Thyroid gland (tissue), 4 donors: Measurements from ENCODE around the gene DKKL1. TPM values are rescaled to one million over a fixed set of nuclear protein-coding genes. Genes with fewer than 3 reads are reported as not detected.

Source experiments
- DNase-seq, 2 donors: peaks; one replicate each; pipeline ENCODE4 v3.0.0-alpha.2; 2019
- H3K27ac ChIP-seq, 3 donors: fragments of 200-600 bp; sonication (generic); 1 replicate in 2 of 3; 2 replicates in 1 of 3; pipeline ENCODE4 v1.5.1; 2016 to 2019; ENCODE audit warnings: mild to moderate bottlenecking in 1 of 3, moderate library complexity in 1 of 3
- H3K27me3 ChIP-seq: fragments of 200-600 bp; sonication (generic); one replicate; pipeline ENCODE4 v1.5.1; 2019
- H3K36me3 ChIP-seq, 2 donors: fragments of 200-600 bp; sonication (generic); one replicate each; pipeline ENCODE4 v1.5.1; 2016 to 2019
- H3K4me1 ChIP-seq, 2 donors: fragments of 200-600 bp; sonication (generic); one replicate each; pipeline ENCODE4 v1.5.1; 2017 to 2019
- H3K4me3 ChIP-seq, 3 donors: fragments of 200-600 bp; sonication (generic); replicated peaks in 1 of 3; 1 replicate in 2 of 3; 2 replicates in 1 of 3; pipeline ENCODE4 v1.5.1; 2016; ENCODE audit warnings: mild to moderate bottlenecking in 1 of 3
- H3K9me3 ChIP-seq: fragments of 200-600 bp; sonication (generic); one replicate; pipeline ENCODE4 v1.5.1; 2017
- CTCF ChIP-seq, 6 experiments: fragments of 200-600 bp in 3 of 6; fragments of 450-650 bp in 3 of 6; sonication (generic) in 3 of 6; IDR thresholded peaks; one replicate each; pipeline ENCODE4 v1.5.1; 2016 to 2019; ENCODE audit warnings: antibody characterized with exemption in 6 of 6, mild to moderate bottlenecking in 2 of 6, inconsistent platforms in 1 of 6, moderate library complexity in 1 of 6
- POLR2A ChIP-seq, 2 donors: fragments of 450-650 bp; IDR thresholded peaks; one replicate each; pipeline ENCODE4 v1.6.1; 2017; ENCODE audit warnings: antibody characterized with exemption in 2 of 2, mild to moderate bottlenecking in 2 of 2, moderate library complexity in 1 of 2
- WGBS, 2 donors: methylation state at CpG; one replicate each; pipeline ENCODE4 v1.1.5; 2017; 5-methylcytosine and 5-hydroxymethylcytosine counted together
- intact Hi-C: fragments of 100-400 bp; cut with DNase I; formaldehyde crosslinking; loops from one replicate; pipeline ENCODE4 v1.15.1; 2023
- total RNA-seq, 4 donors: library from RNA; depleted of rRNA; stranded (reverse); fragments of >200 nt; gene quantifications; one replicate each; pipeline ENCODE4 v1.2.3, GENCODE V29; 2016

Gene DKKL1
- total RNA-seq, 4 donors from 2014 or later, result 1.3 TPM; not detected in 3

- Histone ChIP-seq H3K27ac (no peak overlapping the region), H3K9me3 (no peaks in the 10 kb centered on the region), H3K4me3 (no peak overlapping the region), H3K4me1 (peaks cover 0 to 5% of the 10 kb centered on the region in 2 donors), H3K36me3 (no peaks in the 10 kb centered on the region), H3K27me3 (no peaks in the 10 kb centered on the region)
- intact Hi-C loops, result no loop called here
- DNase-seq, result no peak
- TF ChIP-seq CTCF (IDR thresholded peaks at IDR 0.05) (no peak), POLR2A (IDR thresholded peaks at IDR 0.05) (no peak)
- 90 to 94% methylated on average over 3 of the region's 3 CpGs for WGBS, 2 donors
These were observed 50.6 kb downstream of the DKKL1 start for GRCh38 chr19:49414256-49414655.

GRCh38 chr19:49415102-49415809, 51.6 kb downstream of the DKKL1 start:
- H3K4me3 ChIP-seq, result no peak overlapping the region

GRCh38 chr19:49415810-49416200, 52.1 kb downstream of the DKKL1 start:
- intact Hi-C loops, result no loop called here
- no peaks in the 10 kb centered on the region for H3K27me3 ChIP-seq
- 85 to 88% methylated on average over 2 of the region's 2 CpGs for WGBS, 2 donors

More at GRCh38 chr19:49415102-49415809, 51.6 kb downstream of the DKKL1 start:
- Histone ChIP-seq H3K27ac (no peak overlapping the region), H3K4me1 (peaks cover 0 to under 1% of the 10 kb centered on the region in 2 donors), H3K9me3 (no peaks in the 10 kb centered on the region), H3K27me3 (no peaks in the 10 kb centered on the region), H3K36me3 (no peaks in the 10 kb centered on the region)
- intact Hi-C loops, result no loop called here
- no peak for DNase-seq
- TF ChIP-seq POLR2A (IDR thresholded peaks at IDR 0.05) (no peak), CTCF (IDR thresholded peaks at IDR 0.05) (no peak)
- 58 to 66% methylated on average over 7 to 13 of the region's 15 CpGs for WGBS, 2 donors

GRCh38 chr19:49417088-49417487, 53.4 kb downstream of the DKKL1 start:
- Histone ChIP-seq H3K4me1 (peaks cover 0 to 12% of the 10 kb centered on the region in 2 donors), H3K9me3 (no peaks in the 10 kb centered on the region), H3K27ac (no peak overlapping the region), H3K4me3 (no peak overlapping the region), H3K27me3 (no peaks in the 10 kb centered on the region), H3K36me3 (no peaks in the 10 kb centered on the region)
- TF ChIP-seq CTCF (IDR thresholded peaks at IDR 0.05) (no peak), POLR2A (IDR thresholded peaks at IDR 0.05) (no peak)
- WGBS, 2 donors, result 37 to 50% methylated on average over 5 of the region's 7 CpGs
- intact Hi-C loops, result no loop called here
- no peak for DNase-seq

More at GRCh38 chr19:49415810-49416200, 52.1 kb downstream of the DKKL1 start:
- no peak for DNase-seq
- no peaks in the 10 kb centered on the region for H3K36me3 ChIP-seq
- peaks cover 0 to 6% of the 10 kb centered on the region in 2 donors for H3K4me1 ChIP-seq
- no peaks in the 10 kb centered on the region for H3K9me3 ChIP-seq
- H3K27ac ChIP-seq, result no peak overlapping the region
- TF ChIP-seq CTCF (IDR thresholded peaks at IDR 0.05) (no peak), POLR2A (IDR thresholded peaks at IDR 0.05) (no peak)
- H3K4me3 ChIP-seq, result no peak overlapping the region

- intact Hi-C loops, result no loop called here
- no peak for DNase-seq
- Histone ChIP-seq H3K27me3 (peaks cover 12% of the 10 kb centered on the region), H3K27ac (no peak overlapping the region), H3K4me3 (no peak overlapping the region), H3K9me3 (no peaks in the 10 kb centered on the region), H3K36me3 (no peaks in the 10 kb centered on the region), H3K4me1 (peaks cover 0 to 23% of the 10 kb centered on the region in 2 donors)
- 86 to 92% methylated on average over 5 of the region's 5 CpGs for WGBS, 2 donors
- no peak for TF ChIP-seq CTCF (IDR thresholded peaks at IDR 0.05)
- TF ChIP-seq POLR2A (IDR thresholded peaks at IDR 0.05), result no peak
These were observed 54.8 kb downstream of the DKKL1 start for GRCh38 chr19:49418511-49418910.
